ENCODE data around the gene FOXK1.

The FOXK1 gene

DNA sequence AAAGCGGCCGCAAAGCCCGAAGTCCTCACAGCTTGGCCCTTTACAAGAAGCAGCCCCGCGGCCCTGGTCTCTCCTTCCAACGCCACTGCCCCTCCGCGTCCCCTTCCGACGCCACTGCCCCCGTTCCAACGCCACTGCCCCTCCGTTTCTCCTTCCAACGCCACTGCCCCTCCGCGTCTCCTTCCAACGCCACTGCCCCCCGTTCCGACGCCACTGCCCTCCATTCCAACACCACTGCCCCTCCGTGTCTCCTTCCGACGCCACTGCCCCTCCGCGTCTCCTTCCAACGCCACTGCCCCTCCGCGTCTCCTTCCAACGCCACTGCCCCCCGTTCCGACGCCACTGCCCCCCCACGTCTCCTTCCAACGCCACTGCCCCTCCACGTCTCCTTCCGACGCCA is 126.5 kb downstream of the FOXK1 start:
- no peak overlapping the region for H3K4me3 ChIP-seq (ENCODE audit: low read depth, low read length)
- TF ChIP-seq, protein P1, sequence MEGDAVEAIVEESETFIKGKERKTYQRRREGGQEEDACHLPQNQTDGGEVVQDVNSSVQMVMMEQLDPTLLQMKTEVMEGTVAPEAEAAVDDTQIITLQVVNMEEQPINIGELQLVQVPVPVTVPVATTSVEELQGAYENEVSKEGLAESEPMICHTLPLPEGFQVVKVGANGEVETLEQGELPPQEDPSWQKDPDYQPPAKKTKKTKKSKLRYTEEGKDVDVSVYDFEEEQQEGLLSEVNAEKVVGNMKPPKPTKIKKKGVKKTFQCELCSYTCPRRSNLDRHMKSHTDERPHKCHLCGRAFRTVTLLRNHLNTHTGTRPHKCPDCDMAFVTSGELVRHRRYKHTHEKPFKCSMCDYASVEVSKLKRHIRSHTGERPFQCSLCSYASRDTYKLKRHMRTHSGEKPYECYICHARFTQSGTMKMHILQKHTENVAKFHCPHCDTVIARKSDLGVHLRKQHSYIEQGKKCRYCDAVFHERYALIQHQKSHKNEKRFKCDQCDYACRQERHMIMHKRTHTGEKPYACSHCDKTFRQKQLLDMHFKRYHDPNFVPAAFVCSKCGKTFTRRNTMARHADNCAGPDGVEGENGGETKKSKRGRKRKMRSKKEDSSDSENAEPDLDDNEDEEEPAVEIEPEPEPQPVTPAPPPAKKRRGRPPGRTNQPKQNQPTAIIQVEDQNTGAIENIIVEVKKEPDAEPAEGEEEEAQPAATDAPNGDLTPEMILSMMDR (IDR thresholded peaks at IDR 0.05; ENCODE audit: low read depth, low read length): no peak
- TF ChIP-seq POLR2A (IDR thresholded peaks at IDR 0.05; ENCODE audit: extremely low read depth, insufficient read length): no peak
- no peak for TF ChIP-seq MYC (IDR thresholded peaks at IDR 0.05; ENCODE audit: low read depth, low read length)
- TF ChIP-seq, protein P2, sequence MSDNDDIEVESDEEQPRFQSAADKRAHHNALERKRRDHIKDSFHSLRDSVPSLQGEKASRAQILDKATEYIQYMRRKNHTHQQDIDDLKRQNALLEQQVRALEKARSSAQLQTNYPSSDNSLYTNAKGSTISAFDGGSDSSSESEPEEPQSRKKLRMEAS (IDR thresholded peaks at IDR 0.05; ENCODE audit: low read depth, low read length): no peak
- DNase-seq (ENCODE audit: low read depth): no peak

DNA sequence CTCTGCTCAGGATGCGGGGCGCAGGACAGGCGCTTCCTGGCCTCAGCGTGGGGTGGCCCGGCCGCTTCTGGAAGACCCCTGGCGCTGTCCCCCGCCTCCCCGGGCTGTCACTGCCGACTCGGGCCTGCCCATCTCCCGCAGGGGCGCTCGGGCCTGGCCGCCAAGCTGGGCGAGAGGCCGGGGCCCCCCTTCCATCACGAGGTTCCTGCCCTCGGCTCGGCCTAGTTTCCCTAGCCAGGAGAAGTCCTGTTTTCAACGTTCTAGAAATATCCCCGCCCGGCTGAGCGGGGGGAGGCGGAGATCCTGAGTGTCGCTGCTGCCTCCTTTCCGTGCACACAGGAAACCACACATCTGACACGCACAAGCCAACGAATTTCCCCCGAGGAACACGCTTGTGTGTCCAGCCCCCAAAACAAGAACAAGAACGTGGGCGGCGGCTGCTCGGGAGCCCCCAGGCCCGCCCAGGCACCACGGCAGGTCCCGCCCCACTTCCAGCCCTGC is 127.0 kb downstream of the FOXK1 start:
- DNase-seq (ENCODE audit: low read depth): no peak
- TF ChIP-seq, protein P1 (IDR thresholded peaks at IDR 0.05; ENCODE audit: low read depth, low read length): no peak
- TF ChIP-seq, protein P2 (IDR thresholded peaks at IDR 0.05; ENCODE audit: low read depth, low read length): no peak
- TF ChIP-seq POLR2A (IDR thresholded peaks at IDR 0.05; ENCODE audit: extremely low read depth, insufficient read length) (no peak), MYC (IDR thresholded peaks at IDR 0.05; ENCODE audit: low read depth, low read length) (no peak)
- no peak overlapping the region for H3K4me3 ChIP-seq (ENCODE audit: low read depth, low read length)

DNA sequence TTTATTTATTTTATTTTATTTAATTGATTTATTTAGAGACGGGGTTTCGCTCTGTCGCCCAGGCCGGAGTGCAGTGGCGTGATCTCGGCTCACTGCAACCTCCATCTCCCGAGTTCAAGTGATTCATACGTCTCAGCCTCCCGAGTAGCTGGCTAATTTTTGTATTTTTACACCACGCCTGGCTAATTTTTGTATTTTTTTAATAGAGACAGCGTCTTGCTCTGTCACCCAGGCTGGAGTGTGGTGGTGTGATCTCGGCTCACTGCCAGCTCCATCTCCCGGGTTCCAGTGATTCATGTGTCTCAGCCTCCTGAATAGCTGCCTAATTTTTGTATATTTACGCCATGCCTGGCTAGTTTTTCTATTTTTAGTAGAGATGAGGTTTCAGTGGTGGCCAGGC is 127.6 kb downstream of the FOXK1 start:
- H3K4me3 ChIP-seq (ENCODE audit: low read depth, low read length): no peak overlapping the region
- TF ChIP-seq POLR2A (IDR thresholded peaks at IDR 0.05; ENCODE audit: extremely low read depth, insufficient read length) (no peak), MYC (IDR thresholded peaks at IDR 0.05; ENCODE audit: low read depth, low read length) (no peak)
- TF ChIP-seq, protein P1 (IDR thresholded peaks at IDR 0.05; ENCODE audit: low read depth, low read length): no peak
- TF ChIP-seq, protein P2 (IDR thresholded peaks at IDR 0.05; ENCODE audit: low read depth, low read length): no peak
- no peak for DNase-seq (ENCODE audit: low read depth)

DNA sequence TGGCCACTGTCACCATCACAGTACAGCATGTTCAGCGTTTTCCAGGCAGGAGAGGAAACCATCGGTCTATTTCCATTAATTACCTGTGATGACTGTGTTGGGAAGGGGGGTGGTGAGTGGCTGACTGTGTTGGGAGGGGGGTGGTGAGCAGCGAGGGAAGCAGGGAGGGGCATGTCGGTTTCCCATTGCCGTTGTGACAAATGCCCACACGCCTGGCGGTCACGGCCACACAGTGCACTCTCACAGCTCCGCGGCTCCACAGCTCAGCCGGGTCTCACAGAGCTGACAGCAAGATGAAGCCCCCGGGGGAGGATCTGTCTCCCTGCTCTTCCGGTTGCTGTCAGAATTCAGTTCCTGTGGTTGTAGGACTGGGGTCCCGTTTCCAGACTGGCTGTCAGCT is 132.3 kb downstream of the FOXK1 start:
- no peak for TF ChIP-seq MYC (IDR thresholded peaks at IDR 0.05; ENCODE audit: low read depth, low read length)
- TF ChIP-seq, protein P1 (IDR thresholded peaks at IDR 0.05; ENCODE audit: low read depth, low read length): no peak
- TF ChIP-seq, protein P2 (IDR thresholded peaks at IDR 0.05; ENCODE audit: low read depth, low read length): no peak
- TF ChIP-seq POLR2A (IDR thresholded peaks at IDR 0.05; ENCODE audit: extremely low read depth, insufficient read length): no peak
- DNase-seq (ENCODE audit: low read depth): no peak
- no peak overlapping the region for H3K4me3 ChIP-seq (ENCODE audit: low read depth, low read length)

DNA sequence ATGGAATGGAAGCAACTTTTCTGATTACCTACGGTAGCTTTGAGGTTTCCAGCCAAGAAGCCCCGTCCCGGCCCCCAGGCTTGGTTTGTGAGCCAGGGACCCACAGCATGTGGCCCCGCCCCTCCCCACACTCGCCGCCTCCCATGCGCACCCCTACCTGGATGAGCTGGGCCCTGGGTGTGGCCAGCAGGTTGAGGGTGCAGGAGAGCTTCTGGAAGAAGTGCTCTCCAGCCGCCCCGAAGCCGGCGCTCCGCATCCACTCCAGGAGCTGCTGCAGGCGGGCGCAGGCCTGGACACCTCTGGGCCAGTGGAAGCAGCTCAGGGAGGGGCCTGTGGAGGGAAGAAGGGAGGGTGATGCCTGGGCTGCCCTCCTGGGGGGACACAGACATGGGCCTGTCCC is 133.0 kb downstream of the FOXK1 start:
- TF ChIP-seq, protein P1 (IDR thresholded peaks at IDR 0.05; ENCODE audit: low read depth, low read length): no peak
- TF ChIP-seq, protein P2 (IDR thresholded peaks at IDR 0.05; ENCODE audit: low read depth, low read length): no peak
- TF ChIP-seq MYC (IDR thresholded peaks at IDR 0.05; ENCODE audit: low read depth, low read length) (no peak), POLR2A (IDR thresholded peaks at IDR 0.05; ENCODE audit: extremely low read depth, insufficient read length) (no peak)
- H3K4me3 ChIP-seq (ENCODE audit: low read depth, low read length): no peak overlapping the region
- DNase-seq (ENCODE audit: low read depth): no peak
